Measurements from ENCODE around the gene HSDL1. TPM values are rescaled to one million over a fixed set of nuclear protein-coding genes. Genes with fewer than 3 reads are reported as not detected.
"Not testable (repeated sequence)": the region's sequence is repeated elsewhere in the genome, so short reads cannot be mapped to it uniquely, and the experiment has no call there.

Gene HSDL1
- total and polyA plus RNA-seq, 4 donors, result 59.8 to 77.2 (median 71.6) TPM

DNA sequence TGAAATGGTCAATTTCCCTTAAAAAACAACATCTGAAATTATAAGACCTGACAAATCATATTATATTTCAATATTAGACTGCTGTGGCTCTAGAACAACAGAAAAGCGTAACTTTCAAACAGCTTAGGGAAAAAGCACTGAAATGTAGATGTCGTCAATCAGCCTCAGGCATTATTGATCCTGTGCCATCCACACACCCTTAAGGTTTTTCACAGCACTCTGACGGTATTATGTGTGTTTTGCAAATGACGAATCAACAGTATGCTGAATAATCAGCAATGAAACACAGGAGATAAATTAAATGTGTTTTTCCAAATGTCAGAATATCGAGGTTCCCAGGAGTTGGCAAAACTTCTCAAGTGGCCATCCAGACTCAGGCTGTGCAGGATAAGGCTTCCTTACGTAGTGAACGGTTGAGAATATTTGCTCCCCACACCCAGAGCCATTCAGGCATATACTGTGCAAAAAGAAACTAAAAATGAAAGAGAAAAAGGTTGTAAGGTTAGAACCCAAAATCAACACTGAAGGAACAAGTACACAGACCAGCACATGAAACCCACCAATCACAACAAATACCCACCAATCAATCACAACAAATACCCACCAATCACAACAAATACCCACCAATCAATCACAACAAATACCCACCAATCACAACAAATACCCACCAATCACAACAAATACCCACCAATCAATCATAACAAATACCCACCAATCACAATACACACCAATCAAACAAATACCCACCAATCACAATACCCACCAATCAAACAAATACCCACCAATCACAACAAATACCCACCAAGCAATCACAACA, 20.5 kb downstream of the HSDL1 start:
- 100% methylated on average over 2 of the region's 7 CpGs for WGBS (ENCODE audit: insufficient coverage)
- H3K4me1 ChIP-seq (ENCODE audit: control insufficient read depth, insufficient read depth, low read length), result no peaks in the 10 kb centered on the region
- H3K27ac ChIP-seq (ENCODE audit: low read depth, low read length), result no peak overlapping the region
- H3K9me3 ChIP-seq (ENCODE audit: control insufficient read depth, insufficient read depth, low read length), result no peaks in the 10 kb centered on the region
- DNase-seq (ENCODE audit: low read depth in 4 of 6, low spot score in 6 of 6), result no peak
- H3K36me3 ChIP-seq (ENCODE audit: control insufficient read depth, insufficient read depth, low read length), result peaks cover 42% of the 10 kb centered on the region
- no peaks in the 10 kb centered on the region for H3K27me3 ChIP-seq (ENCODE audit: control insufficient read depth, insufficient read depth, low read length)
- no peak overlapping the region for H3K4me3 ChIP-seq (ENCODE audit: low read depth, low read length)

DNA sequence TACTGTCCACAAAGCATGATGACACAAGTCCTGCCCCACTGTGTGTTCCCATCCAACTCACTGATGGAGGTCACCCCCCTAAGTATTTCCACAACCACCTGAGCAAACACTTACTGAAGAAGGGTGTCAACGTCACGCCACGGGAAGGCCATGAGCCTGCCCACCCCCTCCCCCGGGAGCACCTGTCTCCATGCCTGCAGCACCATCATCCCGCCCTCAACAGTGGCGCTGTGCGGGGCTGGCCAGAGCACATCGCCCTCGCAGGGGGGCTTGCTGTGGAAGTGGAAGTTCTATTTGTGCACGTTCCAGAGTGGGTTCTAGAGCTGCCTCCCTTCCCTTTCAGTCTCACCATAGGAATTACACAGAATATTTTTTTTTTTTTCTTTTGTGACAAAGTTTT, 24.0 kb downstream of the HSDL1 start:
- Histone ChIP-seq H3K4me1 (ENCODE audit: control insufficient read depth, insufficient read depth, low read length) (peaks cover 11% of the 10 kb centered on the region), H3K36me3 (ENCODE audit: control insufficient read depth, insufficient read depth, low read length) (peaks cover 27% of the 10 kb centered on the region), H3K4me3 (ENCODE audit: low read depth, low read length) (no peak overlapping the region), H3K27ac (ENCODE audit: low read depth, low read length) (no peak overlapping the region), H3K27me3 (ENCODE audit: control insufficient read depth, insufficient read depth, low read length) (no peaks in the 10 kb centered on the region), H3K9me3 (ENCODE audit: control insufficient read depth, insufficient read depth, low read length) (no peaks in the 10 kb centered on the region)
- DNase-seq (ENCODE audit: low read depth in 4 of 6, low spot score in 6 of 6), result no peak
- no CpG with 5 or more reads among the region's 10 CpGs for WGBS (ENCODE audit: insufficient coverage)

DNA sequence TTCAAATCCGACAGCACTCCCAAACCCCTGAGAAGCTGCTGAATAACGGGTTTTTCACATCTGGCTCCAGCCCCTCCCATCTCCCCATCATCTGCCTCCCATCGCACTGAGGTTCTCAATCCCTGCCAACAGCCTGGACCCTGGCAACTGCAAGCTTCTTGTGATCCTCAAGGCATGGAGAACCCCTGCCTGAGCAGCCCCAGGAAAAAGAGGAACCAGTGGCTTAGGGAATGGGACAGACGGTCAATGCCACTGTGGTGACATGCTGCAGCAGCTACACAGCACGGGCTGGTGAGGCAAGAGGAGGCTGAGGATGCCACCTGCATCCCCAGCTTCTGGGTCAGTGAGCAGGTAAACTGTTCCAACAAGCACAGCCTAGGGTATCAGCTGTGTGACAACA, 25.0 kb downstream of the HSDL1 start:
- Histone ChIP-seq H3K27me3 (ENCODE audit: control insufficient read depth, insufficient read depth, low read length) (no peaks in the 10 kb centered on the region), H3K9me3 (ENCODE audit: control insufficient read depth, insufficient read depth, low read length) (no peaks in the 10 kb centered on the region), H3K4me1 (ENCODE audit: control insufficient read depth, insufficient read depth, low read length) (peaks cover 15% of the 10 kb centered on the region), H3K36me3 (ENCODE audit: control insufficient read depth, insufficient read depth, low read length) (peaks cover 26% of the 10 kb centered on the region), H3K4me3 (ENCODE audit: low read depth, low read length) (no peak overlapping the region), H3K27ac (ENCODE audit: low read depth, low read length) (no peak overlapping the region)
- 82% methylated on average over 5 of the region's 5 CpGs for WGBS (ENCODE audit: insufficient coverage)
- no peak for DNase-seq (ENCODE audit: low read depth in 4 of 6, low spot score in 6 of 6)

DNA sequence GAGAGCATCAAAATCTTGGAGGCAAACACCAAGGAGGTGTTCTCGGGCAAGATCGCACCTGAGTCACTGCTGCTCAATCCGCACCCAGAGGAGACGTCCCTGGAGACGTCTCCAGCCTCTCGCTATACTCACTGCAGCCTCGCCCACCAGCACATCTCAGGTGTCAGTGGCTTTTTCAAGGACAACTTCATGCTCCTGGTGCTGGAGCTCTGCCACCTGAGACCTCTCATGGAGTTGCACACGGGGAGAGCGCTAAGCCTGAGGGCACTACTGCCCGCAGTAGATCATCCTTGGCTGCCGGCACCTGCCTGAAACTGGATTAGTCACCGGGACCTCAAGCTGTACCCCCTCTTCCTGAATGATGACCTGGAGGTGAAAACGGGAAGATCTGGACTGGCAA, 25.6 kb downstream of the HSDL1 start:
- DNase-seq (ENCODE audit: low read depth in 4 of 6, low spot score in 6 of 6), result no peak
- Histone ChIP-seq H3K27me3 (ENCODE audit: control insufficient read depth, insufficient read depth, low read length) (no peaks in the 10 kb centered on the region), H3K9me3 (ENCODE audit: control insufficient read depth, insufficient read depth, low read length) (no peaks in the 10 kb centered on the region), H3K36me3 (ENCODE audit: control insufficient read depth, insufficient read depth, low read length) (peaks cover 26% of the 10 kb centered on the region), H3K27ac (ENCODE audit: low read depth, low read length) (no peak overlapping the region), H3K4me1 (ENCODE audit: control insufficient read depth, insufficient read depth, low read length) (peaks cover 17% of the 10 kb centered on the region), H3K4me3 (ENCODE audit: low read depth, low read length) (no peak overlapping the region)
- 91% methylated on average over 13 of the region's 13 CpGs for WGBS (ENCODE audit: insufficient coverage)

DNA sequence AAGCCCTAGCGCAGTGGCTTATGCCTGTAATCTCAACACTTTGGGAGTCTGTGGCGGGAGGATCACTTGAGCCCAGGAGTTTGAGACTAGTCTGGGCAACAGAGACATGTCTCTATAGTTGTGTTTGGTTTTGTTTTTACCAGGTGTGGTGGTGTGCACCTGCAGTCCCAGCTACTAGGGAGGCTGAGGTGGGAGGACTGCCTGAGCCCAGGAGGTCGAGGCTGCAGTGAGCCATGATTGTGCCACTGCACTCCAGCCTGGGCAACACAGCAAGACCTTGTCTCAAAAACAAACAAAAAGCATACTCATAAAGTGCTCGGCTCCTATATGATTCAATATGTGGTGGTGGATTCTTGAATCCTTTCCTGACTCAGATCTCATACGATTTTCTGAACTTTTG, 26.7 kb downstream of the HSDL1 start:
- not testable (repeated sequence) for H3K9me3 ChIP-seq (ENCODE audit: control insufficient read depth, insufficient read depth, low read length); H3K27me3 ChIP-seq (ENCODE audit: control insufficient read depth, insufficient read depth, low read length); H3K27ac ChIP-seq (ENCODE audit: low read depth, low read length); DNase-seq (ENCODE audit: low read depth in 4 of 6, low spot score in 6 of 6); H3K4me3 ChIP-seq (ENCODE audit: low read depth, low read length)
- Histone ChIP-seq H3K36me3 (ENCODE audit: control insufficient read depth, insufficient read depth, low read length) (peaks cover 26% of the 10 kb centered on the region), H3K4me1 (ENCODE audit: control insufficient read depth, insufficient read depth, low read length) (peaks cover 17% of the 10 kb centered on the region)
- 81% methylated on average over 2 of the region's 5 CpGs for WGBS (ENCODE audit: insufficient coverage)

DNA sequence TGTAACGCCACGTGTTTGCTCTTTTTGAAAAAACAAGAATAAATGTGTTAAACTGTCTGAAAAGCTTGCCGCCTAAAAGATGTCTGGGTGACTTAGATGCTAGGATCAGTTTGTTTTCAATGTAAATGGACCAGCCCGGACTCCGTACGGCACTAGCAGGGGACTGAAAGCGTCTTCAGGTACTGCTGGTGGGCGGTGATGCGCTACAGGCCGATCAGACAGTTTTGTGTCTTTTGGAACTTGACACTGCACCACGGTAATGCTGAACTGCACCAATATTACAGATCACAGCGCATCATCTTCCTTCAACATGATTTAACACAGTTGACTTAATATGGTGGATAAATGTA, 27.5 kb downstream of the HSDL1 start:
- peak; percentile 18 to 82 (median 42) for DNase-seq (ENCODE audit: low read depth in 4 of 6, low spot score in 6 of 6)
- Histone ChIP-seq H3K27ac (ENCODE audit: low read depth, low read length) (peak overlapping the region; percentile 90), H3K9me3 (ENCODE audit: control insufficient read depth, insufficient read depth, low read length) (no peaks in the 10 kb centered on the region), H3K27me3 (ENCODE audit: control insufficient read depth, insufficient read depth, low read length) (no peaks in the 10 kb centered on the region), H3K36me3 (ENCODE audit: control insufficient read depth, insufficient read depth, low read length) (peaks cover 20% of the 10 kb centered on the region), H3K4me1 (ENCODE audit: control insufficient read depth, insufficient read depth, low read length) (peaks cover 17% of the 10 kb centered on the region), H3K4me3 (ENCODE audit: low read depth, low read length) (peak overlapping the region; percentile 91)
- 1% methylated on average over 10 of the region's 12 CpGs for WGBS (ENCODE audit: insufficient coverage)

DNA sequence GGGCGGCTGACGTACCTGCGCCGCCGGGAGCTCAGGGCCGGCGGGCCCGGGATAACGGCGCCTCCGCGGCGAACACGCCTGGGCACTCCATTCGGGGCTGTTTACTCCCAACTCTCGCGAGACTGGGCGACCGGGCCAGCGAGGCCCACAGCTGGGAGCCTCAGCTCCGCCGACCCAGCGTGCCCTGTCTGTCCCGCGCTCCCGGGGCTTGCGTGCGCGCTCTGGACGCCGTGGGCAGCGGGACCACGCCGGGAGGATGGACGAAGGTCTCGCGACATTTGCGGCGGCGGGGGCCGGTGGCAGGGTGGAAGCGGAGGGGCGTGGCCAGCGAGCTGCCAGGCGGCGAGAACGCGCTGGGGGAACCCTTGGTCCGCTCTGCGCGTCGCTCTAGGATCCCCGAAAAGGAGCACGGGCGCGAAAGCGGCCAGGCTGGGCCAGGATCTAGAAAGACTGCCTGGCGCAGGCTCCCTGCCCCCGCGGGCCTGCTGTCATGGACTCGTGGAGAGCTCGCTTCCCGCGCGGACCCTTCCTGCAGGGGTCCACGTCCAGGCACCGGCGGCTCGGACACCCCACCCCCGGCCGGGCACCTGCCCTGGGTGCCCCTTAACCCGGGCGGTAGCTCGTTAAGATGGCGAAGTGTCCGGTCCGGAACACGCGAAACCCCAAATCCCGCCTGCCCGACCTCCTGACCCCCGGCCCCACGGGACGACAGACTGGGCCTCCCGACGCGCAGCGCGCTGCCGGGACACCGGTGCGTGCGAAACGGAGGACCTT, 28.1 kb downstream of the HSDL1 start, which contains the start of gene MBTPS1:
TSS of gene MBTPS1 (minus strand) at position 223 of the 774 bp plus-strand sequence. CDS start 15,159 bp downstream, outside the sequence.
- Histone ChIP-seq H3K27ac (ENCODE audit: low read depth, low read length) (peak within 1 kb of the TSS; percentile 90), H3K4me1 (ENCODE audit: control insufficient read depth, insufficient read depth, low read length) (peaks cover 17% of the 10 kb centered on the region), H3K4me3 (ENCODE audit: low read depth, low read length) (peak within 1 kb of the TSS; percentile 91), H3K36me3 (ENCODE audit: control insufficient read depth, insufficient read depth, low read length) (peaks cover 17% of the 10 kb centered on the region), H3K27me3 (ENCODE audit: control insufficient read depth, insufficient read depth, low read length) (no peaks in the 10 kb centered on the region), H3K9me3 (ENCODE audit: control insufficient read depth, insufficient read depth, low read length) (no peaks in the 10 kb centered on the region)
- under 1% methylated on average over 94 of the region's 94 CpGs for WGBS (ENCODE audit: insufficient coverage)
- peak; percentile 90 to 99 (median 96) for DNase-seq (ENCODE audit: low read depth in 4 of 6, low spot score in 6 of 6)

DNA sequence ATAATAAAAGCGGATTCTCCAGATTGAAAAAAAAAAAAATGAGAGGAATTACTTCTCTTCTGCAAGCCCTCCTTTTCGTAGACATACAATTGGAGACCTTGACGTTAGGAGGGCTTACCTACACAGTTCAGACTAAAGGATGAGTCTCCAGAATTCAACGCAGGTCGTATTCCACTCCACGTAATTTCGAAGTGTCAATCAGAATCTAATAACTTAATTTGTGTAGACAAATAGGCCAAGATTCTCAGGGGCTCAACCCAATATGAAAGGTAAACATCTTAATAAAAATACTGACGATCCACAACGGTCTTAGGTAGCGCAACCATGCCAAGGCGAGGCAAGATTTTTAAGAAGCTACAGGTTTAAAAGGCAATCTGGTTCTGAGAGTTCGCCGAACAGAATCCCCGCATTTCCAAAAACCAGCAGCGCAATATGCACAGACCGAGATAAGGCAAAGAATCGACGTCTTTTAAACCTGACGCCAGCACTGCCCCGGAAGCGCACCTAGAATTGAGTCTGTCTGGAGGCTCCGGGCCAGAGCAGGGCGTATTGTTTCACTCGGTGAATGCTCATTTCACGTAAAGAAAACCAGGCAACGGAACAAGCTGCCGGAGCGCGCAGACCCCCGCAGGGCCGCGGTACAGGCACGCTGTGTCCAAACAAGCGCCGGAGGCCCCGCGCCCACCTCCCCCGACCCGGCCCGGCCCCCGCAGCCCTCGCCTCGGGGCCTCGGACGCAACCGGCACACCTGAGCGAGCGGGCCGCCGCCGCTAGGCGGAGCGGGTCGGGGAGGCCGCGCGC, 28.9 kb downstream of the HSDL1 start:
- H3K4me3 ChIP-seq (ENCODE audit: low read depth, low read length), result peak overlapping the region; percentile 91
- H3K27me3 ChIP-seq (ENCODE audit: control insufficient read depth, insufficient read depth, low read length), result no peaks in the 10 kb centered on the region
- H3K27ac ChIP-seq (ENCODE audit: low read depth, low read length), result peak overlapping the region; percentile 61
- no peaks in the 10 kb centered on the region for H3K9me3 ChIP-seq (ENCODE audit: control insufficient read depth, insufficient read depth, low read length)
- peaks cover 17% of the 10 kb centered on the region for H3K4me1 ChIP-seq (ENCODE audit: control insufficient read depth, insufficient read depth, low read length)
- H3K36me3 ChIP-seq (ENCODE audit: control insufficient read depth, insufficient read depth, low read length), result peaks cover 13% of the 10 kb centered on the region
- DNase-seq (ENCODE audit: low read depth in 4 of 6, low spot score in 6 of 6), result peak in 5 of 6 donors; percentile 10 to 81 (median 31)
- under 1% methylated on average over 51 of the region's 57 CpGs for WGBS (ENCODE audit: insufficient coverage)

DNA sequence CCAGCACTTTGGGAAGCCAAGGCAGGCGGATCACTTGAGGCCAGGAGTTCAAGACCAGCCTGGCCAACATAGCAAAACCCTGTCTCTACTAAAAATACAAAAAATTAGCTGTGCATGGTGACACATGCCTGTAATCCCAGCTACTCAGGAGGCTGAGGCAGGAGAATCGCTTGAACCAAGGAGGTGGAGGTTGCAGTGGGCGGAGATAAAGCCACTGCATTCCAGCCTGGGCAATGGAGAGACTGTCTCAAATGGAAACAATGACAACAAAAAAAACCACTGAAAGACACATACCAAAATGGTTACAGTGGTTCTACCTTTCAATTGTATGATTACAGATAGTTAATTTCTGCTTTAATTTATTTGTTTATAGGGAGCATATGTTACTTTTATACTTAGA, 33.0 kb downstream of the HSDL1 start:
- 100% methylated on average over 1 of the region's 3 CpGs for WGBS (ENCODE audit: insufficient coverage)
- DNase-seq (ENCODE audit: low read depth in 4 of 6, low spot score in 6 of 6); H3K27me3 ChIP-seq (ENCODE audit: control insufficient read depth, insufficient read depth, low read length); H3K4me3 ChIP-seq (ENCODE audit: low read depth, low read length); H3K36me3 ChIP-seq (ENCODE audit: control insufficient read depth, insufficient read depth, low read length); H3K9me3 ChIP-seq (ENCODE audit: control insufficient read depth, insufficient read depth, low read length); H3K4me1 ChIP-seq (ENCODE audit: control insufficient read depth, insufficient read depth, low read length); H3K27ac ChIP-seq (ENCODE audit: low read depth, low read length): not testable (repeated sequence)

Measured in spinal cord (tissue), 10 donors.